HEK293T (cell line): Measurements from ENCODE around the gene RAB14.

Experiments used
- CTCF ChIA-PET: fragments of 350-600 bp; formaldehyde crosslinking; extraction: SDS; loops from one replicate; lab custom pipeline; 2021; ENCODE audit warnings: antibody characterized with exemption, inconsistent platforms; lab: Yijun Ruan, JAX
- POLR2A ChIA-PET: fragments of 350-600 bp; formaldehyde crosslinking; extraction: SDS; loops from one replicate; lab custom pipeline; 2020; ENCODE audit warnings: antibody characterized with exemption, inconsistent platforms; lab: Yijun Ruan, JAX
- DNase-seq: peaks from one replicate; pipeline ENCODE4 v3.0.0; 2012; ENCODE audit warnings: mixed read lengths; ENCODE audit errors: extremely low spot score
- ARNT ChIP-seq: fragments of 450-650 bp; IDR thresholded peaks from 2 replicates; pipeline ENCODE4 v1.6.1; 2017; ENCODE audit warnings: mild to moderate bottlenecking
- BHLHE40 ChIP-seq: fragments of 450-650 bp; IDR thresholded peaks from 2 replicates; pipeline ENCODE4 v1.6.1; 2016; ENCODE audit warnings: mild to moderate bottlenecking, moderate library complexity, borderline replicate concordance
- CTBP1 ChIP-seq: fragments of 450-650 bp; IDR thresholded peaks from 2 replicates; pipeline ENCODE4 v1.6.1; 2016; ENCODE audit warnings: borderline replicate concordance
- ELF4 ChIP-seq: fragments of 450-650 bp; IDR thresholded peaks from 2 replicates; pipeline ENCODE4 v1.6.1; 2017; ENCODE audit warnings: antibody characterized with exemption
- FOXA1 ChIP-seq: fragments of 450-650 bp; IDR thresholded peaks from 2 replicates; pipeline ENCODE4 v1.6.1; 2016; ENCODE audit warnings: mild to moderate bottlenecking
- FOXK2 ChIP-seq: fragments of 450-650 bp; IDR thresholded peaks from 2 replicates; pipeline ENCODE4 v1.6.1; 2016; ENCODE audit warnings: mild to moderate bottlenecking
- FOXM1 ChIP-seq: fragments of 450-650 bp; IDR thresholded peaks from 2 replicates; pipeline ENCODE4 v1.6.1; 2017; ENCODE audit warnings: mild to moderate bottlenecking, borderline replicate concordance
- HDGF ChIP-seq: fragments of 450-650 bp; IDR thresholded peaks from 2 replicates; pipeline ENCODE4 v1.6.1; 2017; ENCODE audit warnings: antibody characterized with exemption, borderline replicate concordance
- L3MBTL2 ChIP-seq: fragments of 450-650 bp; conservative IDR thresholded peaks from 2 replicates; pipeline ENCODE4 v1.6.1; 2016; ENCODE audit warnings: mild to moderate bottlenecking
- LEF1 ChIP-seq: fragments of 450-650 bp; IDR thresholded peaks from 2 replicates; pipeline ENCODE4 v1.6.1; 2017; ENCODE audit warnings: mild to moderate bottlenecking, borderline replicate concordance
- NFRKB ChIP-seq: fragments of 450-650 bp; IDR thresholded peaks from 2 replicates; pipeline ENCODE4 v1.6.1; 2016; ENCODE audit warnings: mild to moderate bottlenecking, moderate library complexity
- PKNOX1 ChIP-seq: fragments of 450-650 bp; IDR thresholded peaks from 2 replicates; pipeline ENCODE4 v1.6.1; 2016
- SP1 ChIP-seq: fragments of 450-650 bp; IDR thresholded peaks from 2 replicates; pipeline ENCODE4 v1.6.1; 2017
- SUZ12 ChIP-seq: fragments of 450-650 bp; IDR thresholded peaks from 2 replicates; pipeline ENCODE4 v1.6.1; 2016; ENCODE audit warnings: mild to moderate bottlenecking
- TARDBP ChIP-seq: fragments of 450-650 bp; IDR thresholded peaks from 2 replicates; pipeline ENCODE4 v1.6.1; 2016
- ZNF384 ChIP-seq: fragments of 450-650 bp; IDR thresholded peaks from 2 replicates; pipeline ENCODE4 v1.6.1; 2016

RAB14 gene

GRCh38 chr9:121154782-121155181 lies 46.9 kb downstream of the RAB14 start:
- POLR2A ChIA-PET, result no interaction called here
- CTCF ChIA-PET, result no interaction called here
- no peak for TF ChIP-seq FOXM1
- no peak for TF ChIP-seq NFRKB
- no peak for TF ChIP-seq SUZ12
- TF ChIP-seq SP1, result no peak
- TF ChIP-seq PKNOX1, result no peak
- TF ChIP-seq L3MBTL2, result no peak
- no peak for TF ChIP-seq FOXA1
- TF ChIP-seq FOXK2, result no peak
- TF ChIP-seq ARNT, result no peak
- no peak for DNase-seq

GRCh38 chr9:121153642-121154041 lies 48.0 kb downstream of the RAB14 start:
- no peak for DNase-seq
- no peak for TF ChIP-seq SUZ12
- TF ChIP-seq FOXM1, result no peak
- TF ChIP-seq LEF1, result no peak
- TF ChIP-seq BHLHE40, result no peak
- no peak for TF ChIP-seq CTBP1
- TF ChIP-seq FOXK2, result no peak
- no peak for TF ChIP-seq FOXA1
- no peak for TF ChIP-seq ARNT
- no peak for TF ChIP-seq ELF4
- no peak for TF ChIP-seq PKNOX1
- TF ChIP-seq SP1, result no peak
- no peak for TF ChIP-seq HDGF
- no peak for TF ChIP-seq TARDBP
- no peak for TF ChIP-seq ZNF384
- TF ChIP-seq NFRKB, result no peak
- TF ChIP-seq L3MBTL2, result no peak

GRCh38 chr9:121150188-121150587 lies 51.5 kb downstream of the RAB14 start:
- ChIA-PET POLR2A (no interaction called here), CTCF (interaction anchor here (0.5 to 0.6 kb wide), 2 partner anchors 22 to 30 kb away, joined by 3 read pairs; no protein-coding TSS in a partner anchor)
- TF ChIP-seq ARNT (no peak), HDGF (no peak), NFRKB (no peak), BHLHE40 (no peak), FOXM1 (no peak), LEF1 (no peak), L3MBTL2 (no peak), SP1 (no peak), PKNOX1 (no peak), ZNF384 (no peak), SUZ12 (no peak), TARDBP (no peak), CTBP1 (no peak), FOXK2 (no peak)
- DNase-seq, result no peak

More at GRCh38 chr9:121153642-121154041, 48.0 kb downstream of the RAB14 start:
- ChIA-PET POLR2A (no interaction called here), CTCF (no interaction called here)

GRCh38 chr9:121144482-121144881 lies 57.2 kb downstream of the RAB14 start:
- POLR2A ChIA-PET, result no interaction called here
- CTCF ChIA-PET, result no interaction called here
- no peak for DNase-seq
- TF ChIP-seq FOXA1 (no peak), ZNF384 (no peak), BHLHE40 (no peak), NFRKB (no peak), CTBP1 (no peak), LEF1 (no peak), FOXM1 (no peak), PKNOX1 (no peak), TARDBP (no peak), ELF4 (no peak), SUZ12 (no peak)

- no peak for TF ChIP-seq HDGF
- TF ChIP-seq SUZ12, result no peak
- POLR2A ChIA-PET, result no interaction called here
- no peak for DNase-seq
- CTCF ChIA-PET, result no interaction called here
Observed at GRCh38 chr9:121143771-121144170, 57.9 kb downstream of the RAB14 start.

GRCh38 chr9:121141706-121142105 lies 60.0 kb downstream of the RAB14 start:
- TF ChIP-seq SUZ12, result no peak
- TF ChIP-seq CTBP1, result no peak
- no peak for TF ChIP-seq ZNF384
- TF ChIP-seq FOXA1, result no peak
- TF ChIP-seq SP1, result no peak
- TF ChIP-seq HDGF, result no peak
- no peak for TF ChIP-seq ARNT
- TF ChIP-seq L3MBTL2, result no peak
- no peak for TF ChIP-seq LEF1
- TF ChIP-seq ELF4, result no peak
- no peak for TF ChIP-seq TARDBP
- TF ChIP-seq FOXK2, result no peak
- TF ChIP-seq FOXM1, result no peak
- no peak for TF ChIP-seq PKNOX1
- no peak for TF ChIP-seq BHLHE40
- no peak for TF ChIP-seq NFRKB
- CTCF ChIA-PET, result no interaction called here
- POLR2A ChIA-PET, result no interaction called here
- DNase-seq, result no peak
